Measurements from ENCODE around the gene CFAP77. TPM values are rescaled to one million over a fixed set of nuclear protein-coding genes. Genes with fewer than 3 reads are reported as not detected.

CFAP77 gene
- total RNA-seq, 1 donor from 2014 or later, result 0.43 TPM

DNA sequence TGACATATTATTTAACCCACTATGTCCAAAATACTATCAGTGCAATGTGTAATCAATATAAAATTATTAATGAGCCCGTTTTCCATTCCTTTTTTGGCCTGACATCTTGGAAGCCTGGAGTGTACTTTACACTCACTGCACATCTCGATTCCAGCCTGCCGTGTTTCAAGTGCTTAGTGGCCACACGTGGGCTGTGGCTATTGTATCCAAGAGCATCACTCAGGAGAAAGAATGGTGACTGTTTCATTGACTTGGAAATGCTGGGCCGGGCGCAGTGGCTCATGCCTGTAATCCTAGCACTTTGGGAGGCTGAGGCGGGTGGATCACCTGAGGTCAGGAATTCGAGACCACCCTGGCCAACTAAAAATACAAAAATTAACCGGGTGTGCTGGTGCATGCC is 54.5 kb downstream of the CFAP77 start:
- H3K4me3 Mint-ChIP-seq (ENCODE audit: low read depth), result no peak overlapping the region
- no peak overlapping the region for H3K27ac Mint-ChIP-seq
- H3K9me3 Mint-ChIP-seq (ENCODE audit: low read depth), result no peaks in the 10 kb centered on the region
- no peaks in the 10 kb centered on the region for H3K36me3 Mint-ChIP-seq (ENCODE audit: insufficient read depth)
- DNase-seq (ENCODE audit: low spot score, unreplicated experiment), result no peak
- TF ChIP-seq, protein P1, sequence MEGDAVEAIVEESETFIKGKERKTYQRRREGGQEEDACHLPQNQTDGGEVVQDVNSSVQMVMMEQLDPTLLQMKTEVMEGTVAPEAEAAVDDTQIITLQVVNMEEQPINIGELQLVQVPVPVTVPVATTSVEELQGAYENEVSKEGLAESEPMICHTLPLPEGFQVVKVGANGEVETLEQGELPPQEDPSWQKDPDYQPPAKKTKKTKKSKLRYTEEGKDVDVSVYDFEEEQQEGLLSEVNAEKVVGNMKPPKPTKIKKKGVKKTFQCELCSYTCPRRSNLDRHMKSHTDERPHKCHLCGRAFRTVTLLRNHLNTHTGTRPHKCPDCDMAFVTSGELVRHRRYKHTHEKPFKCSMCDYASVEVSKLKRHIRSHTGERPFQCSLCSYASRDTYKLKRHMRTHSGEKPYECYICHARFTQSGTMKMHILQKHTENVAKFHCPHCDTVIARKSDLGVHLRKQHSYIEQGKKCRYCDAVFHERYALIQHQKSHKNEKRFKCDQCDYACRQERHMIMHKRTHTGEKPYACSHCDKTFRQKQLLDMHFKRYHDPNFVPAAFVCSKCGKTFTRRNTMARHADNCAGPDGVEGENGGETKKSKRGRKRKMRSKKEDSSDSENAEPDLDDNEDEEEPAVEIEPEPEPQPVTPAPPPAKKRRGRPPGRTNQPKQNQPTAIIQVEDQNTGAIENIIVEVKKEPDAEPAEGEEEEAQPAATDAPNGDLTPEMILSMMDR (IDR thresholded peaks at IDR 0.05; ENCODE audit: unreplicated experiment), result no peak
- no peaks in the 10 kb centered on the region for H3K4me1 Mint-ChIP-seq (ENCODE audit: low read depth)
- no peaks in the 10 kb centered on the region for H3K27me3 Mint-ChIP-seq

DNA sequence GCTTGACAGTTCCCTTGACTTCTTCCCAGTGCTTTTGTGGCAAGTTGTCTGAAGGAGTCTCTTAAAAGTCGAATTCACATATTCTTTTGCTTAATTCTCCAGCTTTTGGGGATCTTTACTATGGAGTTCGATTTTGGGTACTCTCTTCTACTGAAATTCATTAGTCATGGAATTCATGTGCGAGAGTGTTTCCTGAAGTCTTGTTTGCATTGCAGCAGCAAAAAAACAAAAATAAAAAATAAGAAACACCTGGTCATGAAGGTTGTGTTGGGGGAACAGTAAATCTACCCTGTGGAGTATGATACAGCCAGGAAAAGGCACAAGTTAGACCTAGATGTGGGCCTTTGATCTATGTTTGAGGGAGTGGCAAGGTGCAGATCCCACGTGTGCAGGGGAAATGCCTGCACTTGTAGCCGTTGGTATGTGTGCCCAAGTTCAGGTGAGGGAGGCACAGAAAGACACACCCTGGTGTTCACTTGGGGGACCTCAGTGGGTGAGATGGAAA is 55.2 kb downstream of the CFAP77 start:
- H3K9me3 Mint-ChIP-seq (ENCODE audit: low read depth), result no peaks in the 10 kb centered on the region
- TF ChIP-seq, protein P1 (IDR thresholded peaks at IDR 0.05; ENCODE audit: unreplicated experiment), result no peak

DNA sequence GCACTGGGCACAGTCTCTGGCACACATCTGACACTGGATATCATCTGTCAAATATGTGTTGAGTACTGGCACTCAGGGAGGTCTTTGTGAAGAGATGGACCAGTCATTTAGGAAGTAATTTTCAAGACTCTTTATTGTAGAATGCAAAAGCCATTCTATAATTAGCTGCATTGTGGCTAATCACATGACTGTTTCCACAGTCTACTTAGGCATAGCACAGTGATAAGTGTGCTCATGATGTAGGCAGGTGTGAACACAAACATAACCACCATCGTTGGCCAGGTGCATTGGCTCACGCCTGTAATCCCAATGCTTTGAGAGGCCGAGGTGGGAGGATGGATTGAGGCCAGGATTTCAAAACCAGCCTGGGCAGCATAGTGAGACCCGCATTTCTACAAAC is 62.2 kb downstream of the CFAP77 start:
- H3K36me3 Mint-ChIP-seq (ENCODE audit: insufficient read depth), result no peaks in the 10 kb centered on the region
- H3K27ac Mint-ChIP-seq, result no peak overlapping the region
- H3K9me3 Mint-ChIP-seq (ENCODE audit: low read depth), result no peaks in the 10 kb centered on the region
- DNase-seq (ENCODE audit: low spot score, unreplicated experiment), result no peak
- peaks cover 3% of the 10 kb centered on the region for H3K27me3 Mint-ChIP-seq
- peaks cover 3% of the 10 kb centered on the region for H3K4me1 Mint-ChIP-seq (ENCODE audit: low read depth)
- TF ChIP-seq, protein P1 (IDR thresholded peaks at IDR 0.05; ENCODE audit: unreplicated experiment), result no peak
- H3K4me3 Mint-ChIP-seq (ENCODE audit: low read depth), result no peak overlapping the region

More for the DNA sequence above, 55.2 kb downstream of the CFAP77 start:
- H3K27me3 Mint-ChIP-seq, result no peaks in the 10 kb centered on the region
- H3K27ac Mint-ChIP-seq, result no peak overlapping the region
- no peaks in the 10 kb centered on the region for H3K4me1 Mint-ChIP-seq (ENCODE audit: low read depth)
- no peak for DNase-seq (ENCODE audit: low spot score, unreplicated experiment)
- no peak overlapping the region for H3K4me3 Mint-ChIP-seq (ENCODE audit: low read depth)
- no peaks in the 10 kb centered on the region for H3K36me3 Mint-ChIP-seq (ENCODE audit: insufficient read depth)

DNA sequence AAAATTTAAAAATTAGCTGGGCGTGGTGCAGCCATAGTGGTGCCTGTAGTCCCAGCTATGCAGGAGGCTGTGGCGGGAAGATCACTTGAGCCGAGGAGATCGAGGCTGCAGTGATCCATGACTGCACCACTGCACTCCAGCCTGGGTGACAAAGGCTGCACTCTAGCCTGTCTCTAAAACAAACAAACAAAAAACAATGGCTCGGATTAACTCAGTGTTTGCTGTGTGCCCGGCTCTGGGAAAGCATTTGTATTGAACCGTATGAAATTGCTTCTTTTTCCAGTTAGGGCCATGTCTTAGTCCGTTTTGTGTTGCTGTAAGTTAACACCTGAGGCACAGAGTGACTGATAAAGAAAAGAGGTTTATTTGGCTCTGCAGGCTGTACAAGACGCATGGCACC is 62.6 kb downstream of the CFAP77 start:
- TF ChIP-seq, protein P1 (IDR thresholded peaks at IDR 0.05; ENCODE audit: unreplicated experiment), result no peak
- H3K36me3 Mint-ChIP-seq (ENCODE audit: insufficient read depth), result no peaks in the 10 kb centered on the region
- no peak overlapping the region for H3K27ac Mint-ChIP-seq
- H3K27me3 Mint-ChIP-seq, result peaks cover 3% of the 10 kb centered on the region
- peaks cover 3% of the 10 kb centered on the region for H3K4me1 Mint-ChIP-seq (ENCODE audit: low read depth)
- no peak for DNase-seq (ENCODE audit: low spot score, unreplicated experiment)
- no peaks in the 10 kb centered on the region for H3K9me3 Mint-ChIP-seq (ENCODE audit: low read depth)
- no peak overlapping the region for H3K4me3 Mint-ChIP-seq (ENCODE audit: low read depth)

DNA sequence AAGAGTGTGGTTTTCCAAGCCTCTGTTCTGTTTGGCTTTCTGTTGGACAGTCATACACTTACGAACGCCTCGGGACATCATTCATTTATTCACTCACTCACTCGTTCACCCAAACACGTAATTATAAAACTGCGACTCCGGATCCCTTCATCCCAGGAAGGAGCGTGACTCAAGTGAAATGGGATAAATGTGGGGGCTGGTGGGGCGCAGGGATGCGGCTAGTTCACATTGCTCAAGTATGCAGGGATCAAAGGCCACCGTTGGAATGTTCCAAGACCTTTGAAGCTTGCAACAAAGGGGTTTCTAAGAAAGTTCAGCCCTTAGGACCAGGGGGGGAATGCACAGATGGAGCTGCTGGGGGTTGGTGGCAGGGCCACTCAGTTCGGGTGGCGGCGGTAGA is 64.2 kb downstream of the CFAP77 start:
- H3K4me1 Mint-ChIP-seq (ENCODE audit: low read depth), result peaks cover 3% of the 10 kb centered on the region
- no peaks in the 10 kb centered on the region for H3K9me3 Mint-ChIP-seq (ENCODE audit: low read depth)
- no peak for DNase-seq (ENCODE audit: low spot score, unreplicated experiment)
- H3K36me3 Mint-ChIP-seq (ENCODE audit: insufficient read depth), result no peaks in the 10 kb centered on the region
- H3K27me3 Mint-ChIP-seq, result peaks cover 3% of the 10 kb centered on the region
- H3K27ac Mint-ChIP-seq, result no peak overlapping the region
- no peak overlapping the region for H3K4me3 Mint-ChIP-seq (ENCODE audit: low read depth)
- TF ChIP-seq, protein P1 (IDR thresholded peaks at IDR 0.05; ENCODE audit: unreplicated experiment), result no peak

All from progenitor cell of endocrine pancreas (in vitro differentiated cells).